BE2C (cell line): Measurements from ENCODE around the gene GPR132.

ENCODE experiments used
- DNase-seq: peaks from one replicate; pipeline ENCODE4 v3.0.0-alpha.2; 2020
- H3K27me3 ChIP-seq: fragments of 250-450 bp; sonication (Bioruptor Pico); 2 replicates; pipeline ENCODE4 v1.5.1; 2020; ENCODE audit warnings: mild to moderate bottlenecking
- H3K36me3 ChIP-seq: fragments of 250-450 bp; sonication (Bioruptor Pico); 2 replicates; pipeline ENCODE4 v1.5.1; 2020; ENCODE audit warnings: mild to moderate bottlenecking
- H3K4me1 ChIP-seq: fragments of 250-450 bp; sonication (Bioruptor Pico); 2 replicates; pipeline ENCODE4 v1.5.1; 2020
- H3K4me3 ChIP-seq: 2 replicates; pipeline ENCODE4 v1.5.1; 2011; ENCODE audit warnings: low read depth, low read length
- H3K9me3 ChIP-seq: fragments of 250-450 bp; sonication (Bioruptor Pico); 2 replicates; pipeline ENCODE4 v1.5.1; 2020
- CTCF ChIP-seq: IDR thresholded peaks from 2 replicates; pipeline ENCODE4 v1.5.1; 2012; ENCODE audit warnings: mild to moderate bottlenecking, low read depth, low read length

The GPR132 gene

DNA sequence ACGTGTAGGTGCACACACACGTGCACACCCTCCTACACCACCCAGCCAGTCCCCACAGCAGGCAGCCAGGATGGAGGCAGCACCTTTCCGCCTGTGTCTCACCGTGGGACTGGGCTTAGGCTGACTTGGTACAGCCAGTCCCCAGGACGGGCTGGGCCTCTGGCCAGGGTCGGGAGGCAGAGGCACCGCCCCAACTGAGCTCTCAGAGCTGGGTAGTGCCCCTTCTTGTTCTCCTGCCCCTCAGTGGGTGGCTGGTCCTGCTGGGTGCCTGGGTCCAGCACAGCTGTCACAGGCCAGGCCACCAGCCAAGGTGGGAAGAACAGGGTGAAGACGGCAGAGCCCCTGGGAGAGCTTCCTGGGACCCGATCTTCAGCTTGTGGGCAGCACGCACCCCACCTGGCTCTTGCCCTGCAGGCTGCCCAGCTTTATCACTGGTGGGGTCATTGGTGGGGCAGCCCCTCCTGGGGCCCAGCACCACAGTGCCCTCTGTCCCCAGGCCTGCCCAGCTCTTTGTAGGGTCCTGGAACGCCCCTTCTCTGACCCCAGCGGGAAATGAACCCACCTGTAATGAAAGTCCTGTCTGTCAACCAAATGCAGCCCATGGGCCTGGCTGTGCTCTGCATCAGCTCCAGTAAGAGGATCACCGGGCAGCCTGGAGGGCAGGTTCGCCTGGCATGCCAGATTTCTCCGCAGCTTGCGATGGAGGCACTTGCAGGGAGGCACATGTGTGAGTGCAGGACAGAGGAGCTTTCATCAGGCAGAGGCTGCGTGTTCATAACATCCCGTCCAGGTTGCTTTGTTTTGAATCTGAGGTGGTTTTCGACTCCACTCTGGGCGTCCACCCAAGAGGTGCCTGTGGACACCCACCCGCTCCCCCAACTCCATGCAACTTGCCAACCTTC lies 59.0 kb downstream of the GPR132 start:
- no peaks in the 10 kb centered on the region for H3K9me3 ChIP-seq
- no peaks in the 10 kb centered on the region for H3K27me3 ChIP-seq
- H3K36me3 ChIP-seq, result peaks cover 47% of the 10 kb centered on the region
- no peak overlapping the region for H3K4me3 ChIP-seq
- no peak for TF ChIP-seq CTCF
- H3K4me1 ChIP-seq, result peaks cover 2% of the 10 kb centered on the region; the same call in 1 of the 2 replicates
- no peak for DNase-seq

DNA sequence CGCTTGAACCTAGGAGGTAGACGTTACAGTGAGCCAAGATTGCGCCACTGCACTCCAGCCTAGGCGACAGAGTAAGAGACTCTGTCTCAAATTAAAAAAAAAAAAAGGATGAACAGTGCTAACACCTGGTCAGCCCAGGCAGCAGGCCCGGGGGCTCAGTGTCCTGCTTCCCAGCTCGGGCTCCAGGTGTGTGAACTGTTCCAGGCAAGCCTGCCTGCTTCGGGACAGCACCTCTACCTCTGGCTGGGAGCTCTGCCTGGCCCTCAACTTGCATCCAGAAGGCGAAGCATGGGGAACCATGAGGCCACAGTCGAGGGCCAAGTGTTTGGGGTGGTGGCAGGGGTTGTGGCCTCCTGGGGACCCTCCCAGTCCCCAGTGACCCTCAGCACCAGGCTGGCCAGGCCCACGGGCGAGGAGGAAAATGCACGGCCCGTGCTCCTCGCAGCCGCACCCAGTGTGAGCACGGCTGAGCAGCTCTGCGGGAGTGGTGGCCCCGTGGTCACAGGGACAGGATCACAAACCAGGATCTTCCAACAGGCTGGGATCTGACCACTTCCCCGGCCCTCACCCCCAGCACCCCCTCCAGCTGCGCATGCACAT lies 59.8 kb downstream of the GPR132 start:
- Histone ChIP-seq H3K4me1 (no peaks in the 10 kb centered on the region), H3K4me3 (no peak overlapping the region), H3K9me3 (no peaks in the 10 kb centered on the region), H3K27me3 (no peaks in the 10 kb centered on the region), H3K36me3 (peaks cover 39% of the 10 kb centered on the region)
- no peak for DNase-seq
- no peak for TF ChIP-seq CTCF
